GM12878 (cell line): Measurements from ENCODE around the gene MBD5. TPM values are rescaled to one million over a fixed set of nuclear protein-coding genes. Genes with fewer than 3 reads are reported as not detected.

Experiments used
- ATAC-seq: fragments of 200-7000 bp; cut with Tn5 transposase; 3 replicates; pipeline ENCODE4 v1.9.1; 2020; ENCODE audit warnings: mild to moderate bottlenecking, moderate library complexity
- BruUV-seq: library from RNA; stranded (reverse); fragments of 400-500 nt; replicated peaks from 2 replicates; lab custom pipeline; 2021; lab: Mats Ljungman, UMichigan
- CTCF ChIA-PET: fragments of 300-600 bp; sonication (Branson Sonifier 250); formaldehyde crosslinking; extraction: SDS; loops from one replicate; lab custom pipeline; 2021; ENCODE audit warnings: inconsistent platforms; lab: Yijun Ruan, JAX
- POLR2A ChIA-PET: fragments of 350-600 bp; formaldehyde crosslinking; extraction: SDS; loops from one replicate; lab custom pipeline; 2021; ENCODE audit warnings: inconsistent platforms; lab: Charles Lee
- RAD21 ChIA-PET: fragments of 300-600 bp; sonication (Branson Sonifier 250); formaldehyde crosslinking; loops from one replicate; lab custom pipeline; 2023; ENCODE audit warnings: antibody characterized with exemption; ENCODE audit not compliant: unreplicated experiment; lab: Charles Lee
- SMC1A ChIA-PET: fragments of 300-600 bp; sonication (Branson Sonifier 250); formaldehyde crosslinking; loops from one replicate; lab custom pipeline; 2023; ENCODE audit not compliant: unreplicated experiment, uncharacterized antibody; lab: Charles Lee
- DNase-seq: peaks from one replicate; pipeline ENCODE4 v3.0.0-alpha.2; 2011; ENCODE audit warnings: low read depth, low spot score
- FAIRE-seq: peaks from 3 replicates; lab custom pipeline; 2011; peaks lifted over from hg19 to GRCh38; lab: Jason Lieb, UNC
- H2AFZ ChIP-seq: 2 replicates; pipeline ENCODE4 v1.6.0; 2011; ENCODE audit warnings: low read depth, low read length, control low read depth; ENCODE audit not compliant: control insufficient read depth
- H3K27ac ChIP-seq: 2 replicates; pipeline ENCODE4 v1.5.1; 2011; ENCODE audit warnings: control low read depth; ENCODE audit not compliant: control insufficient read depth, insufficient read depth
- H3K27me3 ChIP-seq, 2 experiments: replicated peaks in 1 of 2; 2 replicates each; pipeline versions ENCODE4 v1.6.0 to v1.6.1; 2011; ENCODE audit warnings: low read length in 1 of 2; ENCODE audit not compliant: control insufficient read depth in 2 of 2, insufficient read depth in 2 of 2
- H3K36me3 ChIP-seq, 2 experiments: 2 replicates each; pipeline ENCODE4 v1.5.1; 2011; ENCODE audit warnings: low read length in 1 of 2; ENCODE audit not compliant: control insufficient read depth in 2 of 2, insufficient read depth in 2 of 2
- H3K4me1 ChIP-seq: 2 replicates; pipeline ENCODE4 v1.6.1; 2011; ENCODE audit warnings: mild to moderate bottlenecking, low read length, moderate library complexity, mixed read lengths; ENCODE audit not compliant: control insufficient read depth, insufficient read depth
- H3K4me2 ChIP-seq: 2 replicates; pipeline ENCODE4 v1.6.0; 2011; ENCODE audit warnings: control low read depth; ENCODE audit not compliant: control insufficient read depth, insufficient read depth
- H3K4me3 ChIP-seq: fragments of 200-600 bp; sonication (generic); 2 replicates; pipeline ENCODE4 v1.5.1; 2016
- H3K79me2 ChIP-seq: 2 replicates; pipeline ENCODE4 v1.6.0; 2011; ENCODE audit warnings: low read length; ENCODE audit not compliant: control insufficient read depth, insufficient read depth
- H3K9ac ChIP-seq: 2 replicates; pipeline ENCODE4 v1.8.0; 2011; ENCODE audit warnings: low read length, control low read depth, mixed read lengths; ENCODE audit not compliant: control insufficient read depth, insufficient read depth
- H3K9me3 ChIP-seq: replicated peaks from 3 replicates; pipeline ENCODE4 v1.5.1; 2011; ENCODE audit warnings: mild to moderate bottlenecking, low read length; ENCODE audit not compliant: control insufficient read depth, insufficient read depth
- H4K20me1 ChIP-seq: 2 replicates; pipeline ENCODE4 v1.6.0; 2011; ENCODE audit not compliant: control insufficient read depth, insufficient read depth
- IKZF2 ChIP-seq, 2 experiments: fragments of 450-650 bp; IDR thresholded peaks; 2 replicates each; pipeline ENCODE4 v1.6.1; 2017; ENCODE audit warnings: mild to moderate bottlenecking in 2 of 2, moderate library complexity in 2 of 2
- IRF3 ChIP-seq: fragments of 450-650 bp; IDR thresholded peaks from 2 replicates; pipeline ENCODE4 v1.6.1; 2014; ENCODE audit warnings: mild to moderate bottlenecking
- IRF5 ChIP-seq: fragments of 450-650 bp; IDR thresholded peaks from 2 replicates; pipeline ENCODE4 v1.6.1; 2017; ENCODE audit warnings: borderline replicate concordance
- KDM1A ChIP-seq: fragments of 200-600 bp; sonication (generic); IDR thresholded peaks from 2 replicates; pipeline ENCODE4 v1.6.1; 2016; ENCODE audit warnings: borderline replicate concordance
- LARP7 ChIP-seq: fragments of 450-650 bp; IDR thresholded peaks from 2 replicates; pipeline ENCODE4 v1.6.1; 2017; ENCODE audit warnings: mild to moderate bottlenecking
- MLLT1 ChIP-seq: fragments of 450-650 bp; IDR thresholded peaks from 2 replicates; pipeline ENCODE4 v1.6.1; 2016; ENCODE audit warnings: mild to moderate bottlenecking
- NBN ChIP-seq: fragments of 450-650 bp; IDR thresholded peaks from 2 replicates; pipeline ENCODE4 v1.6.1; 2016
- SREBF2 ChIP-seq: IDR thresholded peaks from 2 replicates; pipeline ENCODE4 v1.6.1; 2012; ENCODE audit warnings: mild to moderate bottlenecking, low read length
- SUPT20H ChIP-seq: IDR thresholded peaks from 2 replicates; pipeline ENCODE4 v1.6.1; 2011; ENCODE audit warnings: low read depth, mild to moderate bottlenecking, low read length, moderate library complexity, borderline replicate concordance; ENCODE audit not compliant: control insufficient read depth
- ZNF207 ChIP-seq: fragments of 450-650 bp; IDR thresholded peaks from 2 replicates; pipeline ENCODE4 v1.6.1; 2014; ENCODE audit warnings: antibody characterized with exemption, mild to moderate bottlenecking, borderline replicate concordance
- ZNF622 ChIP-seq: fragments of 450-650 bp; IDR thresholded peaks from 2 replicates; pipeline ENCODE4 v1.6.1; 2017; ENCODE audit warnings: mild to moderate bottlenecking, inconsistent platforms
- ZZZ3 ChIP-seq: IDR thresholded peaks from 2 replicates; pipeline ENCODE4 v1.6.1; 2011; ENCODE audit warnings: low read depth; ENCODE audit not compliant: control insufficient read depth, insufficient read length
- WGBS: methylation state at CpG from one replicate; pipeline ENCODE4 v1.1.6; 2016; ENCODE audit warnings: low lambda C conversion rate; ENCODE audit not compliant: insufficient replicate concordance, insufficient coverage; ENCODE audit errors: missing lambda C conversion rate; 5-methylcytosine and 5-hydroxymethylcytosine counted together
- in situ Hi-C: fragments of 300-500 bp; cut with MboI; formaldehyde crosslinking; loops from 9 replicates; pipeline ENCODE4 v1.14.3; 2018; ENCODE audit warnings: mixed read lengths
- intact Hi-C: fragments of 100-400 bp; cut with micrococcal nuclease; formaldehyde crosslinking; loops from one replicate; pipeline ENCODE4 v1.14.2; 2022; ENCODE audit not compliant: unreplicated experiment
- polyA plus RNA-seq, 11 experiments: library from polyadenylated mRNA; depleted of rRNA in 4 of 11; unstranded in 6 of 11; stranded (reverse) in 5 of 11; fragments of >200 nt; fragmentation: Nextera tagmentation in 4 of 11; fragmentation: Illumina TruSeq in 1 of 11; extraction: Ambion mirVana in 4 of 11; extraction: Trizol in 1 of 11; gene quantifications; 1 replicate in 1 of 11; 2 replicates in 10 of 11; pipeline versions ENCODE4 v1.2.1 to v1.2.3, GENCODE V29; 2011 to 2016; ENCODE audit warnings: inconsistent platforms in 2 of 11, missing spikeins in 2 of 11, low read depth in 1 of 11
- total RNA-seq, 4 experiments: library from RNA; depleted of rRNA in 3 of 4; stranded (reverse); fragments of >200 nt in 3 of 4; fragmentation: Illumina TruSeq in 1 of 4; extraction: Trizol in 1 of 4; gene quantifications; 2 replicates each; pipeline versions ENCODE4 v1.2.1 to v1.2.3, GENCODE V29; 2013 to 2021

The MBD5 gene
- total and polyA plus RNA-seq, 10 of the 15 experiments (the other 5 are each of a cell fraction or from before 2014, with no cell fraction given), result 7.4 to 58.0 (median 21.2) TPM

GRCh38 chr2:148165975-148166374, 145.1 kb downstream of the MBD5 start:
- Histone ChIP-seq H2AFZ (no peak overlapping the region), H3K27ac (no peak overlapping the region), H4K20me1 (no peaks in the 10 kb centered on the region), H3K4me3 (no peak overlapping the region), H3K9ac (no peak overlapping the region), H3K9me3 (no peaks in the 10 kb centered on the region; the same call in 1 of the 3 replicates), H3K36me3 (no peaks in the 10 kb centered on the region), H3K4me2 (no peak overlapping the region), H3K79me2 (no peaks in the 10 kb centered on the region), H3K27me3 (no peaks in the 10 kb centered on the region), H3K4me1 (no peaks in the 10 kb centered on the region)
- WGBS, result 100% methylated on average over 1 of the region's 1 CpG
- RAD21 ChIA-PET, result interaction anchor here (1.7 kb wide), 1 partner anchor 343 kb away, joined by 4 read pairs; no protein-coding TSS in a partner anchor
- FAIRE-seq (no peak), DNase-seq (no peak), ATAC-seq (no peak)
- TF ChIP-seq SUPT20H (no peak), ZZZ3 (no peak), LARP7 (no peak), IRF3 (no peak), ZNF207 (no peak), MLLT1 (no peak), SREBF2 (no peak), KDM1A (no peak), IKZF2 (IDR thresholded peaks at IDR 0.05) (no peak), ZNF622 (no peak), IRF5 (no peak), NBN (no peak)
- POLR2A ChIA-PET, result no interaction called here
- SMC1A ChIA-PET, result interaction anchor here (0.6 kb wide), 1 partner anchor 365 kb away, joined by 3 read pairs; no protein-coding TSS in a partner anchor
- in situ Hi-C loops, result no loop called here
- BruUV-seq, result no TSS peak
- CTCF ChIA-PET, result no interaction called here
- intact Hi-C loops, result no loop called here
